IPS-NIHi7 (cell line): ENCODE results near the gene CLEC9A.
A peak's percentile ranks its signal among the peaks of the same experiment; 100 is the strongest.

Experiments used
- DNase-seq: peaks from one replicate; pipeline ENCODE4 v3.0.0; 2012; ENCODE audit warnings: mixed read lengths; ENCODE audit errors: extremely low spot score

The CLEC9A gene

GRCh38 chr12:10067264-10067663 lies 36.8 kb downstream of the CLEC9A start:
- DNase-seq = no peak

DNA sequence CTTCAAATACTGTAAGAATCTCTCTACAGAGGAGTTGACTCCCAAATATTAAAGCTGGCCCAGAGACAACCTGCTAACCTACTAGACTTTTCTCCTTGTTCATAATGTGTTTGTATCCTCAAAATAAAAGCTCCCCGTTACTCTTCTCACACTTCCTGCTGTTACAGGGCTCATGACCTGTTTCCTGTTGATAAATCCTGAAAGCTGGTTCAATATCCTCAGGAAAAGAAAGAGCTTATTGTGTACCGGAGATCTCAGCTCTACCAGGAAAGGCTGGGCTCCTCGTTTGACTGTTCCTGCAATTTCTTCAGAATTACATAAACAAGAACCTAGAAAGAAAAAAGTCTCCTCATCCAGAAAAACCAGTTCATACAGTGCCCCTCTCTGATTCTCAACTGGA lies 37.5 kb downstream of the CLEC9A start:
- no peak for DNase-seq

DNA sequence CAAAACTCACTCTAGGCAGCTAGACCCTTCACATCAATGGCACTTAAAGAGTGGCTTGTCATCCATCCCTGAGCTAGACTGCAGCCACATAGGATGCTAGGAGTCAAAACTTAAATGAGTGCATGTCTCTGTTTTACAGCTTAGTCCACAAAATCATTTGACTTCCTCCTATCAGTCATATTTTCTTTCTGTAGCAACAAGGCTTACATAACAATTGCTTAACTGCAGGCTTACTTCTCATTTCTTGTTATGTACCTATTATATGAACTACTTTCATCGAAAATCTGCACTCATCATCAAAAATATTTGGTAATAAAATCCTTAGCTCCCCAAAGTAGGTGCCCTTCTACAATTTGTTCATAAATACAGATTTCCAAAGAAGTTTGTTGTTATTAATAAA lies 38.2 kb downstream of the CLEC9A start:
- DNase-seq = no peak

DNA sequence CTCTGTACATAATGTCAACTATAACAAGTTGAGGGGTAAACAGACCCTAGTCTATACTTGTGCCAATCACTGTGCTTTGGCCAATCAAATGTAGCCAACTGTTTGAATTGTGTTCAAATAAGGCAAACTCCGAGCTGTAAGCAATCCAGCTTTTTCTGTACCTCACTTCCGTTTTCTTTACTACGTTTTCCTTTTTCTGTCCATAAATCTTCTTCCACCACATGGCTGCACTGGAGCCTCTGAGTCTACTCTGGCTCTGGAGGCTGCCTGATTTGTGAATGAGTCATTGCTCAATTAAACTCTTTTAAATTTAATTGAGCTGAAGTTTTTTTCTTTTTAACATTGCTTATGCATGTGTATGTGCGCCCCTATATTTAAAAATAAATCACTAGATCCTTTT lies 38.6 kb downstream of the CLEC9A start:
- no peak for DNase-seq

- no peak for DNase-seq
These were observed 39.5 kb downstream of the CLEC9A start for GRCh38 chr12:10069976-10070375.

- DNase-seq = no peak
These were observed 39.9 kb downstream of the CLEC9A start for GRCh38 chr12:10070380-10070779.

- no peak for DNase-seq
These were observed 41.6 kb downstream of the CLEC9A start for GRCh38 chr12:10072131-10072530.

GRCh38 chr12:10073261-10073660 lies 42.8 kb downstream of the CLEC9A start:
- no peak for DNase-seq

DNA sequence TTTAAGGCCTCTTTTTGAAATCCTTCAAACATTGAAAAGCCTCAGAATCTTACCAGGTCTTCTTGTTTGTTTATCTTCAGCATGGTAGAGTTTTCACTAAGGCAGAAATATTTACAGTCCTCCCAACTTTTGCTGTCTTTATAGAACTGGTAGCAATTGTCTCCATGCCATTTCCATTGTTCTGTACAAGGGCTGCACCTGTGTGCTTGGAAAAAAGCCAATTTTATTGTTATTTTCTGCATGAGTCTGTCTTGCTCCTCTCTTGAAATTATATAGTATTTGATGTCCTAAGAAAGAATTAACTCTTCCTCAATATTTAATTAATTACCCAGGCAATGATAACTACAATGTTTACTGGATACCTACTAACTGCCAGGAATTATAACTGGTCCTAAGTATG lies 45.0 kb downstream of the CLEC9A start:
- no peak for DNase-seq

- no peak for DNase-seq
These were observed 51.8 kb downstream of the CLEC9A start for GRCh38 chr12:10082117-10082874.

DNA sequence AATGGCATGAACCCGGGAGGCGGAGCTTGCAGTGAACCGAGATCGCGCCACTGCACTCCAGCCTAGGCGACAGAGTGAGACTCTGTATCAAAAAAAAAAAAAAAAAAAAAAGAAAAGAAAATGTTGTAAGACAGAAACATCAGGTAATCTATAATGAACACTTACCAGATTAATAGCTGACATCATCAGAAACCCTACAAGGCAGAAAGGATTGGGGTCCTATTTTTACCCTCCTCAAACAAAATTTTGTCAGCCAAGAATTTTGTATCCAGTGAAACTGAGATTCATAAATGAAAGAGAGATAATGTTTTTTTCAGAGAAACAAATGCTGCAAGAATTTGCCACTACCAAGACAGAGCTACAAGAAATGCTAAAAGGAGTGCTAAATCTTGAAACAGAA lies 54.3 kb downstream of the CLEC9A start:
- DNase-seq = no peak

DNA sequence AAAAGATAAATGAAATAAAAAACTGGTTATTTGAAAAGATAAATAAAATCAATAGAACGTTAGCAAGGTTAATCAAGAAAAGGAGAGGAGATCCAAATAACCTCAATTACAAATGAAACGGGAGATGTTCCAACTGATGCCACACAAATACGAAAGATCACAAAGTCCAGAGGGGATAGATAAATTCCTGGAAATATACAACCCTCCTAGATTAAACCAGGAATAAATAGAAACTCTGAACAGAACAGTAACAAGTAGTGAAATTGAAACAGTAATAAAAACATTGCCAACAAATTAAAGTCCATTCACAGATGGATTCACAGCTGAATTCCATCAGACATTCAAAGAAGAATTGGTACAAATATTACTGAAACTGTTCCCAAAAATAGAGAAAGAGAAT lies 55.9 kb downstream of the CLEC9A start:
- no peak for DNase-seq

DNA sequence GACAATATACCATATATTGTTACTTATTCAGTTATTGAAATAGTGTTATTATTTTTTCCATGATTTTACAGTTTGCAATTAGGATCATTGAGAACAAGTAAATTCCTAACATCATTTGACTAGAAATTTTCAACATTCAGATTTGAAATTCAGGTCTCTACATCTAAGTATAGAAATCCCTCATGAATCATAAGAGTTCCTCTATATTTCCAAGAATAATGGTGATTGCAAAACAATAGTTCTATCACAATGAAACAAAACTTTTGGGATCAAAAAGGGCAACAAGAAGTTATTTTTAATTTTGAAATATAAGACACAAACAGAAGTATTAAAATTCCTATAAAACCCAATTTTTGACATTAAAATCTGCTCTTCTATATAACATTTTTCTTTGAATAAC lies 57.5 kb downstream of the CLEC9A start:
- DNase-seq = no peak

GRCh38 chr12:10088955-10089900 lies 58.7 kb downstream of the CLEC9A start:
- peak; percentile 20 for DNase-seq

DNA sequence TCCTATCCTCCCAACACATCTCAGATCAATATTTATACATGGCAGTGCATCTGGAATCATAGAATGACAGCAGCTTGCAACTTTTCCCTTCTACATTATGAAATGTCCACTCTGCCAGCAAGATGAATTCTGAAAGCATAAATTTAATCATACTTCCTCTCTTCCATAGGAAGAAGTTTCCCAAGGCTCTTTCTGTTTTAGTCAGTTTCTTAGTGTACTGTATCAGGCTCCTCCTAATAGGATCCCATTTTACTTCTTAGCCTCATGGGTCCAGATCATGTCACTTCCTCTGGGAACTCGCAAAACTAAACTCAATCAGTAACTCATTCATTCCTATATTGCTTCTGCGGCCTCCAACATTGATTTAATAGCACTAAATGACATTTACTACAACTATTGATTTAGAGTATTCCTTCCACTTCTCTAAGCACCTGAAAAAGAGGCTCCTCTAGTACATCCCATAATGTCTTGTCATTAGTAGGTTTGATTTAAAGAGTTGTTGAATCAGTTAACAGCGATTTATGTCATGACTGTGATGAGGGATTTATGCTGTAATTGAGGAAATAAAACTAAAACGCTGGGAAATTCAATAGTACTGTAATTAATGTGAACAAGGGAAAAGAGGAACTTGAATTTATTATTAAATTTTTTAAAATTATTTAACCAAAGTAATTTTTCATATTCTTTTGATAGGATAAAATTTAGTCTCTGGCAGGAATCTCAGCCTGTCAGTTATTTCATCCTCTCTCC lies 64.3 kb downstream of the CLEC9A start:
- no peak for DNase-seq

DNA sequence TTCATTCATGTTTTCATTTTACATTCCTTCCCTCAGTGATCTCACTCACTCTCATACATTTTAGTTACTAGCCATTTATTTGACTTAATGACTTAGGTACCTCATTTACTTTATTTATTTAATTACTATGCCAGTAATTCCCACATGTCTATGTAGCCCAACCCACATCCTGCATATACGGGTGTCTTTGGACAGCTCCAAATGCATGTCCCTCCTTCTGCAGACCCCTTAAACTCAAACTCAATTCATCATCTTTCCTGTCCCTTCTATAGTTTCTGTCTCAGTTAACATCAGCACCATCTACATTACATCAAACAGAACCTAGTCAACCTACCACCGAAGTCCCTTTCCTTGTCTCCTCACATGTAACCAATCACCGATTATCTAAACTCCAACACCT lies 65.5 kb downstream of the CLEC9A start:
- DNase-seq = no peak

GRCh38 chr12:10097521-10097920 lies 67.0 kb downstream of the CLEC9A start:
- no peak for DNase-seq

GRCh38 chr12:10098791-10099190 lies 68.3 kb downstream of the CLEC9A start, which contains the start of gene CLEC1A:
CLEC1A (minus strand) TSS chr12:10098985; CDS start chr12:10098922, 63 bp downstream.
- peak; percentile 60 for DNase-seq

DNA sequence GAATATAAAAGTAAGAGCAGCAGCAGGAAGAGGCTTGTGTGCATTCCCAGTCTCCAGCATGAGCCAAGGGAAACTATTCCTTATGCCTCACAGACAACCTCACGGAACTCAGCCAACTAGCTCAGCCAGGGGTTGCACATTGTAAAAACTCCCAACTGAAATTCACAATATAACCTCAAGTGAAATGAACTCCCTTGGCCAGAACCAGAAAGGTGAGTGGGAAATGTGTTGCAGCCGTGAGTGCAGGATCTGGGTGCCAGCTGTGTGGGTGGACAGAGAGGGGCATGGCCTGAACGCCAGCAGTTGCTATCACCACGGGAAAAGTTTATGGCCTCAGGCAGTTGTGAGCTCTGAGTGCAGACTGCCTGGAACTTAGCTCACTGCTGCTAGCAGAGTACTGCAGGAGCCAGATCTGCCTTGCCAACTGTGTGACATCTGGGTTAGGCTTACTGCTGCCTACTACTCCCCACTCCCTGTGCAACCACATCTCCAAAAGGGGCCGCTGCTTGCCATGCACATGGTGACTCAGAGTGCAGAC lies 70.6 kb downstream of the CLEC9A start:
- DNase-seq = peak; percentile 8

DNA sequence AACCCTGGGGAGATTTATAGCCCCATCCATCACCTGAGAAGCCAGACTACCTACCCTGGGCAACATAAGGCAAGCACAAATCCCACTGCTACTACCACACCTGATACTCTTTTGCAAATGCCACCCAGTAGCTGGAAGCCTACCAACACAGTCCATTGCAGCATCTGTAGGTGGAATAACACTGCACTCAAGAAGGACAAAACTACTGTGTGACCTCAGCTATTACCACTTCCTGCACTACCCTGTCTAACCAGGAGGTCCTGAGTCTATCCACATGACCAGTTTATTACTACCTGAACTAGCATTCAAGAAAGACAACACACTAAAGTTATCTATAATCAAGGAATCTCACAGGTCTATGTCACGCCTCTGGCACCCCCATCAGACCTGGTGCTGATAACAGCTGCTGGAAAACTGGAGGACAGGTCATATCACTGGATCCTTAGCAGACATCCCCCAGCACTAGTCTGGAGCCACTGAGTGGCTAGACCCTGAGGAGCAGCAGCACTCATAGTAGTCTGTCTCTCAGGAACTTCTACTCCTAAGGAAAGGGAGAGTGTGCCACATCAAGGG lies 71.3 kb downstream of the CLEC9A start:
- DNase-seq = no peak

GRCh38 chr12:10102322-10102721 lies 71.8 kb downstream of the CLEC9A start:
- DNase-seq = no peak
